HUDEP-2 (cell line): ENCODE measurements around the gene RPS21.
"Not testable (repeated sequence)": the region's sequence is repeated elsewhere in the genome, so short reads cannot be mapped to it uniquely, and the experiment has no call there.

Source experiments
- DNase-seq, 76 experiments: peaks; one replicate each; lab custom pipeline; 2025; ENCODE audit not compliant: unreplicated experiment in 76 of 76; lab: John Stamatoyannopoulos, UW

Gene RPS21

DNA sequence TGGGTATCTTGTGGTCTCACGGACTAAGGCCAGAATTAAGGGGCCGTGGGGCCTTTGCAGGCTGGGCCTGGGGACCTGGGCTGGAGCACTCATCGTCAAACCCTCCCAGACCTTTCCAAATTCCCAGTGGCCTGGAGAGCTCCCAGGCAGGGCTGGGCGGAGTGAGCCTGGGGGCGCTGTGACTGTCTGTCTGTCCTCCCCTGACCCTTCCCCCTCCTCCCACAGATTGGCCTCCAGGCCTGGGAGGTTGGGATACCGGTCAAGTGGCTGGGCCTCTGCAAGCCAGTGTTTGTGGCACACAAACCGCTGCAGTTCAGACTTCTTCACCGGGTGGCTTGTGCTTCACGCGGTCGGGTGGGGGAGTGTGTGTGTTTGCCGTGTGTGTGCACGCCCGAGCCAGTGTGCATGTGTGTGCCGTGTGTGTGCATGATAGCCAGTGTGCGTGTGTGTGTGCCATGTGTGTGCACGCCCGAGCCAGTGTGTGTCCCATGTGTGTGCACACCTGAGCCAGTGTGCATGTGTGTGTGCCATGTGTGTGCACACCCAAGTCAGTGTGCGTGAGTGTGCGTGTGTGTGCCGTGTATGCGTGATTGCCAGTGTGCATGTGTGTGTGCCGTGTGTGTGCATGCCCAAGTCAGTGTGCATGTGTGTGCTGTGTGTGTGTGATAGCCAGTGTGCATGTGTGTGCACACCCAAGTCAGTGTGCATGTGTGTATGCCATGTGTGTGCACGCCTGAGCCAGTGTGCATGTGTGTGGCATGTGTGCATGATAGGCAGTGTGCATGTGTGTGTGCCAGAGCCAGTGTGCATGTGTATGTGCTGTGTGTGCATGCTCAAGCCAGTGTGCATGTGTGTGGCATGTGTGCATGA, 34.2 kb downstream of the RPS21 start:
- DNase-seq = no peak

DNA sequence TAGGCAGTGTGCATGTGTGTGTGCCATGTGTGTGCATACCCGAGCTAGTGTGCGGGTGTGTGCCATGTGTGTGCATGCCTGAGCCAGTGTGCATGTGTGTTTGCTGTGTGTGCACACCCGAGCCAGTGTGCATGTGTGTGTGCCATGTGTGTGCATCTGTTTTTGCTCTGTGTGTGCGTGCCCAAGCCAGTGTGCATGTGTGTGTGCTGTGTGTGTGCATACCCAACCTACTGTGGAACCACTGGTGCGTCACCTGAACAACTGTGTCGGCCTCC, 34.8 kb downstream of the RPS21 start:
- DNase-seq = no peak

DNA sequence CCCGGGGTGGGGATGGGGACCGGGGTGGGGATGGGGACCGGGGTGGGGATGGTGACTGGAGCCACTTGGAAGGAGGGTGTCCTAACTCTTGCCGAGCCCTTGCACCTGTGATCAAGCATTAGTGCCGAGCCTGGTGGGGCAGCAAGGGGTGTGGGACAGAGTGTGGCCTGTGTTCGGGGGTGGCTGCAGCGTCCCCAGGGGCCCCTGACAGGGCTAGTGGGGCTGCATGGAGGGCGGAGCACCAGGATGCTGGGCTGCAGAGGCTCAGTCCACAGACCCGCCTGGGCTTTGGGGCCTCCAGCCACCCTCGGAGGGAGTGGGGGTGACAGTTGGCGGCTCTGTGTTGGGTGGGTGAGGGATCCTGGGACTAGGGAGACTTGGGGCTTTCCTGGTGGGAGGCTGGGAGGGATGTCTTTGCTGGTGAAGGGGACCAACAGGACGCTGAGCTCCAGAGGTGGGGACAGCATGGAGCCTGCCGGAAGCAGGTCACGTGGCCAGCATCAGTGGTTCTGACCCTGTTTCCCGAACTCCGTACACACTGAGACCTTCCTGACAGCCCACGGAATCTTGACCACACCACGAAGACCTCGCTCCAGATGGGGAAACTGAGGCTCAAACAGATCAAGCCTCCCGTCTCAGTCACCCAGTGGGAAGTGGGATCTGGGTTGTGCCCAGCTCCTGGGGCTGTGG, 35.9 kb downstream of the RPS21 start:
- no peak for DNase-seq

DNA sequence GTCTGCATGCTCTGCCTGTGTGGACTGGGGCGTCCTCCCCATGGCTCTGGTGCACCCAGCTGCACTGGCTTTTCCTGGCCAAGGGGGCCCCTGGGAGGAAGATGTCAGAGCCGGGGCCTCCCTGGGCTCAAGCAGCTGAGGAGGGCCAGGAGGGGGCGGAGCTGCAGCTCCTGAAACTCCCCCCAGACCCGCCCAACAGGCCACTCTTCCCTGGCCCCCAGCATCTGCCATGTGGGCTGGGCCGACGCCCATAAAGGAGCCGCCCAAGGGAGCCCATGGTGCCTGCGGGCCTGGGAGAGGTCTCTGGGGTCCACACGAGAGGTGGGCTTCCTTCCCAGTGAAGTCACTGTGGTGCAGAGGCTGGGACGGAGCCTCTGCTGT, 36.4 kb downstream of the RPS21 start:
- DNase-seq = peak in 5 of 76 experiments; percentile 6 to 24 (median 12)

DNA sequence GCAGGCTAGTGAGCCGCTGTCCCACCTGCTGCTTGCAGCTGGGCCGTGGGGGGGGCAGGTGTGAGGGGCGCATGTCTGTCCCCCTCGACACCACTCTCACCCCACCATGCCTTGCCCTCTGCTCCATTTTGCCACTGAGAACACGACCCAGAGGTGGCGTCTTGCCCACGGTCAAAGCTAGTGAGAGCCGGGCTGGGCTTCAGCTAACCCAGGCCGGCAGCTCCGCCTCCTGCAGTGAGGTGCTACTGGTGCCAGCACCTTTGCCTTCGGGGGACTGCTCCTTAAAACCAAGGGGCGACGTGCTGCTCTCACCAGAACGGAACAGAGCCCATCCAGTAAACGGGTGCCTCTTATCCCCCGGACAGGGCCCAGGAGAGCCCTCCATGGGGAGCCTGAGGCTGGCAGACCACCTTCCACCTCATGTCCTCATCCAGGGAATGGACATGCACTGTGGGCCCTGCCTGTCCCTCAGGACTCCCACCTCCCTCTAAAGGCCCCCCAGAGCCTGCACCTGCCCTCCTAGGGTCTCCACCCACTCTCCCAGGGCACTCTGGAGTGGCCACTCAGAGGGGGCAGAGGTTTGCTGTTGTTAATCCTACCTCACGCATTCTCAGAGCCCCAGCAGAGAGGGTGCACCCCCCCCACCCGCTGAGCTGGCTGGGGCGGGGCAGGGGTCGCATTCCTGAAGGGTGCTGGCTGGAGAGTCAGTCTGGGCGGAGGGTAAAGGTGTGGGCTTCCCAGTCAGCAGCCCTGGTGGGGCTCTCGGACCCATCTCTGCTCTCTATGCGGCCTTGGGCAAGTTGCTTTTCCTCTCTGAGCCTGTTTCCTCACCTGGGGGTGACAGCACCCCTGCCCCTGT, 37.6 kb downstream of the RPS21 start:
- DNase-seq = no peak

DNA sequence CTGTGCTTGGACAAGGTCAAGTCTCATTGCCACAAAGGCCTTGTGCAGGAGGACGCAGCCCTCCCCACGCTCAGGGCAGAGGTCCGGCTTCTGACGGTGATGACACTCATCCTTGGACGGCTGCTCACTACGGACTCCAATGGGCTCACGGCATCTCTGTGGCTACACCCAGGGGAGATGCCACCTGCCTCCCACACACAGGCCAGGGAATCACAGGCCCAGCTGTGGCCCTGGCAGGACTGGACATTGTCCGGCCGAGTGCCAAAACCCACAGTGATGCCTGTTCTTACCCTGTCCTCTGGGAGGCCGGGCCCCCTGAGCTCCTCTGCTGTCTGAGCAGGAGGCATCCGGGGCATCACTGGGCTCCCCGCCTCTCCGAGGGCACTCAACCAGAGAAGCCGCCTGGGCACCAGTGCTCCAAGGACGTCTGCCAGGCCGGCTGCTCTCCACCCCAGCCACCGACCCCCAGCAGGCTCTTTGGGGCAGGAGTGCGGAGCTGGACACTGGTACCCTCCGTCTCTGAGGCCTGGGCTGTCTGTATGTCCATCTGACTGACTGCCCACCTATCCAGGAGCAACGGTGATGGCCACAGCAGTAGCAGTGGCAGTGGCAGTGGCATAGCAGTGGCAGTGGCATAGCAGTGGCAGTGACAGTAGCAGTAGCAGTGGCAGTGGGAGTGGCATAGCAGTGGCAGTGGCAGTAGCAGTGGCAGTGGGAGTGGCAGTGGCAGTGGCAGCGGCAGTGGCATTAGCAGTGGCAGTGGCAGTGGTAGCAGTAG, 38.6 kb downstream of the RPS21 start:
- DNase-seq = no peak

DNA sequence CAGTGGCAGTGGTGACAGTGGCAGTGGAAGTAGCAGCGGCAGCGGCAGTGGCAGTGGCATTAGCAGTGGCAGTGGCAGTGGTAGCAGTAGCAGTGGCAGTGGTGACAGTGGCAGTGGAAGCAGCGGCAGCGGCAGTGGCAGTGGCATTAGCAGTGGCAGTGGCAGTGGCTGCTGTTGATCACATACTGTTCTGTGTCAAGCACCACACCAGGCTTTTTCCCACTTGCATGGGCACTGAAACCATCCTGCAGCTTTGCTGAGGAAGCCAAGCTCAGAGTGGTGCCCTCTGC, 39.1 kb downstream of the RPS21 start:
- DNase-seq = not testable (repeated sequence)

DNA sequence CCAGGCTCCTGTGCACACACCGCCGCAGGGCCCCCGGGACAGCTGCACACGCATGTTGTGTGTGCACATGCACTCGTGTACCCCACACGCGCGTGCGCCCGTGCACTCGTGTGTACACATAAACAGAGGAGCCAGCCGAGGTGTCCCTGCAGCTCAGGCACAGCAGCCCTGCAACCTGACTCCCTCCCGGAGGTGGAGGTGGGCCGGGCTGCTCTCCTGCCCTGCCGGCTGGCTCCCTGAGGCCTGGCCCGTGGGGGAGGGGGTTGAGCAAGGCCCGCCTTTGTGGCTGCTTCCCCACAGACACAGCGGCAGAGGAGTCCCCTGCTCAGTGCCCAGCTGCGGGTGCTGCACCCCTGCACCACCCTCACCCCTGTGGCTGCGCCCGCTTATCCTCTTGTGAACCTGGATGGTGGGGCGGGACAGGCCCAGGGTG, 39.8 kb downstream of the RPS21 start:
- no peak for DNase-seq

DNA sequence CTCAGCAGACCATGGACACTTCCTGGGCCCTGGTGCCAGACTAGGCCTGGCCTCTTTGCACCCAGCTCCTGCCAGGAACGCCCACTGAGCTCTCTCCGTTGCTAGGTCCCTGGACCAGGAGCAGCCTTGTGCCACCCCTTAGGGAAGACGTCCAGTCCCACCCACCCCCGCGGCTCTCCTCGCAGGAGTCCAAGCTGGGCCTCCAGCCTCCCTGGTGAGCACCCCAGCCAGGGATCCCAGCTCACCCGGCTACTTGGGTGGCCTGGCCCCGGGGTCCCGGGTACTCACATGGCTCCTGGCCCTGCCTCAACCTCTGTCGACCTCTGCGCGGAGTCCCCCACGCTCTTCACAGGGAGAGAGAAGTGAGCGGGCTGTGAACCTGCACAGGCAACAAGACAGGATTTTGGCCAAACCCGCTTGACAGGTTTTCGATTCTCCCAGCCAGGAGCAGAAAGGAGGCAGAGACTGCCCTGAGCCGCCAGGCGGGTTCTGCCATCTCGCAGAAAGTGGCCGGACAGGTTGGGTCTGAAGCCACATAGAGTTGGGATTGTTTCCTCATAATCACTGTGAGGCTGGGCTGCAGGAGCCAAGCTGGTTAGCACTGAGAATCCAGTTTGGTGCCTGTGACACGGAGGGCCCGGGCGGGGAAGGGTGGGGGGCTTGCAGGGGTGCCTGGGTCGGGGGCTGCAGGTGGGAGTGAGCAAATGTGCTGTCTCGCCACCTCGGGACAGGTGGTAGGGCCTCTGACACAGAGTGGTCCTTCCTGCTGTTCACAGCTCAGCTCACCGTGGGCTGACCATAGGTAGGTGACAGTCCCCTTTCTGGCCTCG, 40.5 kb downstream of the RPS21 start, which contains the start of gene RBBP8NL:
RBBP8NL (minus strand) TSS at position 368 of the 830 bp plus-strand sequence. CDS start 7,892 bp downstream, outside the sequence.
- DNase-seq = no peak

DNA sequence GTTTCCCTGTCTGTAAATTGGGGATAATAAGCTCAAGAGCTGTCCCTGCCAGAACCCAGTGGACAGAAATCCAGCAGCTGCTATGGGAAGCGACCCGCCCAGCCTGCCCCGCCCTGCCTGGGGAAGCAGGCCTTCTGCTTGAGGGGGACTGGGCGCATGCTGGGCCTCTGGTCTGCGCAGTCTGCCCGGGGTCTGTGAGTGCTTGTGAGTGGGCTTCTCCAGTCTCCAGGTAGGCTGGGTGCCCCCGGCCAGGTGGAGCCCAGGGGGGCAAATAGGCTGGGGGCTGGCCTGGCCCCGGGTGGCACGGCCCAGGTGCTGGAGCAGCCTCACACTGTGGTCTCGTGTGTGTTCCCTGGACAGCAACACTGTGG, 41.1 kb downstream of the RPS21 start:
- DNase-seq = no peak

DNA sequence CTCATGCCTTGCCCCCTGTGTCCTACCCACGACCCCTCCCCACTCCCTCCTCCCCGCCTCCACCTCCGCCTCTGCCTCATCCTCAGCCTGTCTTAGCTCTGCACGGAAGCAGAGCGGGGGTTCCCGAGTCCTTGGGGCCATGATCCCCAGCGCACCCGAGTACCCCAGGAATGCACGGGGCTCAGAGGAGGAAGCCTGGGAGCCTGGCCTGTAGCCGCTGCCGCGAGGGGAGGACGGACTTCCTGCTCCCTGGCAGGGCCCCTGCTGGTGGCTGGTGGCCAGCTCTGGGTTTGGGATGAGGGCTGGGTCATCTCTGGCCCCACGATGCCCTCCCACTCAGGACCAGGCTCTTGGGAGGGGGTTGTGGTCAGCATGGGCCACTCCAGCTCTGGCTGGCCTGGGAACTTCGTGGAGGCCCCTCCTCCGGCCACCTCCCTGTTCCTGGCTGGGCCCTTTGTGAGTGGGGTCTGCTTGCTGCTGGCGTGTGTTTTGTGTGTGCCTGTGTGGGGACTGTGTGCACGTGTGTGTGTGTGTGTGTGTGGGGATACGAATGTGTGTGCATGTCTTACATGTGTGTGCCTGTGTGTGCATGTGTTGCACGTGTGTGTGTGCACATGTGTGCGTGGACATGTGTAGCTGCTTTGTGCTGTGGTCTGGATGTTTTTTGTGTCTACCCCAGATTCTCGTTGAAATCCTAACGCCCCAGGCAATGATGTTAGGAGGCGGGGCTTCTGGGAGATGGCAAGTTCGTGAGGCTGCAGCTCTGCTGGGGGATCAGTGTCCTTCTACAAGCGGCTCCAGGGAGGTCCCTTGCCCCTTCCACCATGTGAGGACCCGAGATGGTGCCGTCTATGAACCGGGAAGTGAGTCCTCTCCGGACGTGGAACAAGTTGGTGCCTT, 41.7 kb downstream of the RPS21 start:
- DNase-seq = no peak

DNA sequence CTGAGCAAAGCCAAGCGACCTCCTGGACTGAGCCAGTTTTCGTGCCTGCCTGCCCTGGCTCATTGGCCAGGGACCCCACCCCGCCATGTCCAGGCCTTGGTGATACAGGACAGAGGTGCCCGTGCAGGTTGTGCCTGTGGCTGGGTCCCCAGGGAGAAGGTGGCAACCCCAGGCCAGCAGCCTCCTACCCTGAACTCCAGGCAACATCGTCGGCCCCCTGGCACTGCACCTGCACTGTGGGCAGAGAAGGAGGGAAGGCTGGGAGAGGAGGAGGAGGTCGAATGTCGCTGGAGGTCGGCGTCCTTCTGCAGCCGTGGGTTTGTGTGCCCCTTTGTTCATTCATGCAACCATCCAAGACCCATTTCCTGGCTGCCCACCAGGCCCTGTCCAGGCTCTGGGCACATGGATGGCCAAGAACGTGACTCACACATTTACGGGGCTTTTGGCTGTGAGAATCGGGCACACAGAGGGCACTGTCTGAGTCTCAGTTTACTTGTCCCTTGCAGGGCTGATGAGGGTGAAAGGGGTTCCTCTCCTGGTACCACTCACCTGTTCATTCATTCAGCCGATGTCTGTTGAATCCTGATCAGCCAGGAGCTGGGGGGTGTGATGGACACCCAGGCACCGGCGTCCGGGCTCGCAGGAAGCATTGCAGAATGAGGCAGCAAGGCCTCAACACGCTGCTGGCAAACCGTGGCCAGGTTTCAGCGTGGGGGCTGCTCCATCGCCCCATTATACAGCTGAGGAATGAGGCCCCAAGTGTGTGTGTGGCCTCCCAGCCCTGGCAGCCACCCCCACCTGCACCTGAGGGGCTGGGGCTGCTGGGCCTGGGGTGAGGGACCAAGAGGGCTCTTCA, 42.8 kb downstream of the RPS21 start:
- no peak for DNase-seq

DNA sequence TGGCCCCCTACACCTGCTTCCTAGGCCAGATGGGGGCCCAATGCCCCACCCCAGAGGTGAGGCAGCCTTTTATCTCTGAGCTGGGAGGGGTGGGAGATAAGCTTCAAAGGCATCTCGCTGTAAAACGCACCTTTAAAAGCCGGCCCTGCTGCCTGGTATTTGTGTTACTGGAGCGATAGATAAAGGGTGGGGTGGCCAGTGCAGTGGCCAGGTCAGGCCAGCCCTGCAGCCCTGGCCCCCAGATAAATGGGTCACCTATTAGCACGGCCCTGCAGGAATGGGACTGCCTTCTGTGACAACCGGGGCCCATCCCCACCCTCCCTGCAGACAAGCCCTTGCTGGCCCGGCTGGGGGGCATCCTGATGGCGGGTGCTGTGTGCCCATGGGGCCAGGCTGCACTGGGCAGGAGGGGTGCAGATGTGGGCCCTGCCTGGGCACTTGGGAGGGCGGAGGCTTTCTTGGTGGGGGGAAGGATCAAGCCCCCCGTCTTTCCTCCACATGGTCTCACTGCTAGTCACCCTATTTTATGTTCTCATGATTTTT, 43.5 kb downstream of the RPS21 start:
- DNase-seq = no peak

DNA sequence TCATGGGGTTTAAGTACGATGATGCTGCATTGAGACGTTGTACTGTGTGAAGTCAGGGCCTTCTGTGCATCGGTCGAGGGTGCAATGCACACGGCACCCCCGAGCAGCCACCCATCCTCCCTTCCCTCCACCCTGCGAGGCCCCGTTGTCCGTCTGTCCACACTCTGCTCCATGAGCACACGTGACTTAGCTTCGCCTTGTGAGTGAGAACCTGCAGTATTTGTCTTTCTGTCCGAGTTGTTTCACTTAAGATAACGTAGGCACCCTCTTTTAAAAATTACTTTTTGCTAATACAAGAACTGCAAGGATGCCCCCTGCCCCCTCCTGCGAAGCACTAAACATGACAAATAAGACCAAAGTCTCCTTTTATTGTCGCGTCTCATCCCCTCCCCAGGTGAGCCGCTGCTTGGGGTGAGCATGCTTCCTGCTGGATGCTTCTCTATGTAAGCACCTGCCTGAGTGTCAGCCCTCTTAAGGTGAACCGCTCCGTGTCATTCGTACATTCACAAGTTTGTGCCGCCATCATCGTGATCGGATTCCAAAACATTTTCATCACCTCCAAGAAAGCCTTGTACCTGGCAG, 44.1 kb downstream of the RPS21 start:
- no peak for DNase-seq

DNA sequence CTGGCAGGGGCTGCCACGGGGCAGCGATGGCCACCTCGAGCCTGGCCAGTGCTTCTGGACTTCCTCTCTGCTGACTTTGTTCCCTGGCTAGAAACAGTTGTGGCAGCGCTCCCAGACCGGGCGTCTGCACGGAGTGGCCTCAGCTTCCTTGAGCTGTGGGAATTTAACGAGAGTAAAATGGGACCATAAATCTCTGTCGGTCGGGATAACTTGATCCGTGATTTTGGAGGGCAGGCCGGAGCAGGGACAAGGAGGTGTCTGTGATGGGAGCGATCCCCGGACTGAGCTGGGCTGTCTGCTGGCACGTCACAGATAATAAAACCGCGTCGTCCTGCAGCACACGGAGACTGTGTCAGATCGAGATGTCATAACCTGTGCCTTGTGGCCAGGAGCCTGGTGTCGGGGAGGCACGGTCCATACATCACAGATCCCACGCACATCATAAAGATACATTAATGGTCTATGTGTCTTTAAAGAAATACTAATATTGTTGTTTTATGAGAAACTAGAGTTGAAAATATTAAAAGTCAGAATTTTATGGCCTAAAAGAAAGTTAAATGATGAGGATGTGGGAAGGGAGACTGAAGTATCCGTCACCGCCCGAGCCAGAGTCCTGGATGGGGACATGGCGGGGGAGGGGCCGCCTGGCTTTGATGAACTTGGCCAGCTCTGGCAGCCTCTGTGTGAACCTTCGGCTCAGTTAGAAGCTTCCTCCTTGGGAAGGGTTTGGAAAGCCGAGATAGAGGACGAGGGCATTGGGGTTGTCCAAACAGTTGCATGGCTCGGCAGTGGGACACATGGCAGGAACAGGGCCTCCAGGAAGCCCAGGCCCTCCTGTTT, 47.0 kb downstream of the RPS21 start:
- DNase-seq = no peak

DNA sequence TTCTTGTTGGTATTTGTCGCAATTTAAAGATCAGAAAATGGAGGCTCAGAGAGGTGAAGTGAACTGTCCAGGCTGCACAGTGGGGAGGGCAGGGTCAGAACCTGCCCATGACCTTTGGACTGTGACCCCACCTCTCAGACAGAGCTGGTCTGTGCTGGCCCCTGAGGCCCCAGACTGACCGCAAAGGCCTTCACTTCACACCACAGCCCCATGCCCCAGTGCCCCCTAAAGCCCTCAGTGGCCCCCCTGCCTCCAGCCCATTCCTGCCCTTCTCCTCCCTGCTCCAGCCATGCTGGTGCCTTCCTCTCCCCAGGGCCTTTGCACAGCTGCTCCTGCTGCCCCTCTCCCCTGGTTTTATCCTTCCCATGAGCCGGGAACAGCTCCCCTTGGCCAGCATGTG, 49.8 kb downstream of the RPS21 start:
- no peak for DNase-seq

DNA sequence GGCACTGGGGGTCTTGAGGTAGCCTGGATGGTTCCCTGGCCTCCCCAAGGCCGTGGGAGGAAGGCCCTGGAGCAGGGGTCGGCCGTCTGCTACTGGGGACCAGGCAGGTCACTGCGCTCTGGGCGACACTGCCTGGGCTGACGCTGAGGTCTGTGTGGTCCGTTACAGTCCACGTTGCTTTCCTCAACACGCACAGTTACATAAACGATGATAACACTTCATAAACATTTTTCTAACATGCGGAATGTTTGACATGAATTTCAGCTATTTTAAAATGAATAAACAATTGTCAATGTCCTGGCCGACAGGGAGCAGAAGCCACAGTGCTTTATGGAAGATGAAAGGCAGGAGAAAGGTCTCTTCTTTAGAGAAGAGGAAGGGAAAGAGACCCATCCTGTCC, 50.6 kb downstream of the RPS21 start:
- no peak for DNase-seq
